Measurements from ENCODE around the gene FBXO9.
"Not testable (repeated sequence)": the region's sequence is repeated elsewhere in the genome, so short reads cannot be mapped to it uniquely, and the experiment has no call there.

Gene FBXO9

DNA sequence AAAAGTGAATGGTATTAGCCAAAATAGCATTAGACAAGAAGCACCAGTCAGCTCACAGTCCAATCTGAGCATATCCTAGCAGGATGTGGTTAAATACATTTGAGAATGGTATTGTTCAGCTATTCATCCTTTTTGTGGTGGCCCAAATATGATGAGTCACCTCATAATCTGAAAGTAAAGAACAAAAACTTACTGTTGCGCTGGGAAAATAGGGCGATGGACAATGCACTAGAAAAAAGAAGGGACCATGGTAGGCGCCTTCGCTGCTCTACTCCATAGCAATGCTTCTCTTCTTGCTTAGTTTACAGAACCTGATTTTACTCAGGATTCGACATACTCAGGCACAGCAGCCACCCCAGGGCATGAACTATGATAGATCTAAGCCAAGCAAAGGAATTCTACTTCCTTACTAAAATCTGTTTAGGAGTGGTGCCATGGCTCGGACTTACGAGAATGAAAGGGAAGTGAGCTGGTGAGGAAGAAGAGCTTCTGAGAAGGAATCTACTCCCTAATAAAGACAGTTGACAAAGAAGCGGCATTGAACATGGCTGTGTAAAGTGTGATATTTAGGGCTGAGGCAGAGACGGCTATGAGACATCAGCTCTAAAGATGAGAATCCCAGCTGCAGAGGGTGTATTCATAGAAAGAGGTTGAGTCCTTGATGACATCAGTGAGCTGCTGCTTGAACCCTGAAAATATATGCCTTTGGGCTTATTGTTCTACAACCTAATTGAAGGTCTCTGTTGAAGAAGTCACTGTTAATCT, 16.6 kb upstream of the FBXO9 start:
- Histone ChIP-seq H3K4me3 (ENCODE audit: low read length) (no peak overlapping the region), H3K4me1 (ENCODE audit: insufficient read depth, low read length) (peaks cover 9% of the 10 kb centered on the region), H3K27me3 (ENCODE audit: insufficient read depth, low read length) (no peaks in the 10 kb centered on the region), H3K27ac (ENCODE audit: low read length) (no peak overlapping the region), H3K9me3 (ENCODE audit: insufficient read depth, low read depth, low read length) (no peaks in the 10 kb centered on the region), H3K36me3 (ENCODE audit: insufficient read depth, low read depth, low read length) (no peaks in the 10 kb centered on the region; the same call in 1 of the 2 replicates), H3K9ac (ENCODE audit: low read depth, low read length) (no peak overlapping the region)

DNA sequence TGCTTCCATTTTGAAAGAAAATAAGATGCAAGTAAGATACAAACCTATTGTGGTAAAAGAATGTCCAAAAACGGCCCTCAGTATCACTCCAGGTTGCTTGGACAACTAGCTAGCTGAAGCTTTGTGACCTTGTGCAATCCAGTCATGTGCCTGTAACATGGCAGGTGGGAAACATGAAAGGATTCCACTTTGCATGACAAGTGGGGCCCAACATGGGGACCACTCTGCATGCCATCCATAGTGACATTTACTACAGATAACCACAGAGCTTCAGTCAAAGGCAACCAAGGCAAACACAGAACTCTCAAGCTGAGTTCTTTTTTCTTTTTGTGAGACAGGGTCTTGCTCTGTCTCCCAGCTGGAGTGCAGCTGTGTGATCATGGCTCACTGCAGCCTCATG, 15.8 kb upstream of the FBXO9 start:
- Histone ChIP-seq H3K9me3 (ENCODE audit: insufficient read depth, low read depth, low read length) (no peaks in the 10 kb centered on the region), H3K36me3 (ENCODE audit: insufficient read depth, low read depth, low read length) (no peaks in the 10 kb centered on the region; the same call in 1 of the 2 replicates), H3K27ac (ENCODE audit: low read length) (no peak overlapping the region), H3K27me3 (ENCODE audit: insufficient read depth, low read length) (no peaks in the 10 kb centered on the region), H3K9ac (ENCODE audit: low read depth, low read length) (no peak overlapping the region), H3K4me1 (ENCODE audit: insufficient read depth, low read length) (peaks cover 3% of the 10 kb centered on the region), H3K4me3 (ENCODE audit: low read length) (no peak overlapping the region)

DNA sequence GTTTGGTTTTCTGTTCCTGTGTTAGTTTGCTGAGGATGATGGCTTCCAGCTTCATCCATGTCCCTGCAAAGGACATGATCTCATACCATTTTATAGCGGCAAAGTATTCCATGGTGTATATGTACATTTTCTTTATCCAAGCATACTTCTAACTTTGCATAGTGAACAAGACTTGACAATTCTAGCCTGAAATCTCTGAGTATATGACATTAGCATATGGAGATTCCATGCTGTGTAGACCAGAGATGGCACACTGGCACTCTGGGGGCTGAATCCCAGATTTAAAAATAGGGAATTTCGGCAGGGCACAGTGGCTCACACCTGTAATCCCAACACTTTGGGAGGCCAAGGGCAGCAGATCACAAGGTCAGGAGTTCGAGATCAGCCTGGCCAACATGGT, 13.1 kb upstream of the FBXO9 start:
- not testable (repeated sequence) for H3K4me3 ChIP-seq (ENCODE audit: low read length); H3K27me3 ChIP-seq (ENCODE audit: insufficient read depth, low read length); H3K27ac ChIP-seq (ENCODE audit: low read length); H3K9ac ChIP-seq (ENCODE audit: low read depth, low read length); H3K36me3 ChIP-seq (ENCODE audit: insufficient read depth, low read depth, low read length); H3K9me3 ChIP-seq (ENCODE audit: insufficient read depth, low read depth, low read length); H3K4me1 ChIP-seq (ENCODE audit: insufficient read depth, low read length)

DNA sequence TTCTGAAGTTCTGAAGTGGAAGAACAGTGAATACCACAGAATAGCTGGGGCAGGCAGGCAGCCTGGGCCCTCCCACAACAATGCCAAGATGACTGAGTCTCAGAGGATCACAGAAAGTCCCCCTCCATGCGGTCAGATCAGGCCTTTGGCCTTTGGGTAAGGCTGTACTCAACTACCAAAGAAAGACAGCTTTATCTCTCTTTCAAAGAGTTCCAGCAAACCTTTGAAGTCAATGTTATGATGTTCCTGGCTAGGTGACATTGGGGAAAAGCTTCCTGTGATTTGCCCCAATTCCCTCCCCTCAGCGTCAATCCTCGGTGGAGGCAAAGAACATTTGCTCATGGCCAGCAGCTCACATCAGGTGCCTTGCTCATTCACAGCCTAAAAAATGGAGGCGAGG, 10.7 kb upstream of the FBXO9 start:
- no peak overlapping the region for H3K27ac ChIP-seq (ENCODE audit: low read length)
- H3K27me3 ChIP-seq (ENCODE audit: insufficient read depth, low read length) = no peaks in the 10 kb centered on the region
- H3K4me3 ChIP-seq (ENCODE audit: low read length) = no peak overlapping the region
- H3K9me3 ChIP-seq (ENCODE audit: insufficient read depth, low read depth, low read length) = no peaks in the 10 kb centered on the region
- no peaks in the 10 kb centered on the region for H3K4me1 ChIP-seq (ENCODE audit: insufficient read depth, low read length)
- H3K9ac ChIP-seq (ENCODE audit: low read depth, low read length) = no peak overlapping the region
- no peaks in the 10 kb centered on the region; the same call in 1 of the 2 replicates for H3K36me3 ChIP-seq (ENCODE audit: insufficient read depth, low read depth, low read length)

- Histone ChIP-seq H3K9ac (ENCODE audit: low read depth, low read length) (no peak overlapping the region), H3K4me1 (ENCODE audit: insufficient read depth, low read length) (peaks cover 7% of the 10 kb centered on the region; the same call in 1 of the 2 replicates), H3K9me3 (ENCODE audit: insufficient read depth, low read depth, low read length) (no peaks in the 10 kb centered on the region), H3K27me3 (ENCODE audit: insufficient read depth, low read length) (no peaks in the 10 kb centered on the region), H3K4me3 (ENCODE audit: low read length) (no peak overlapping the region), H3K36me3 (ENCODE audit: insufficient read depth, low read depth, low read length) (no peaks in the 10 kb centered on the region; the same call in 1 of the 2 replicates), H3K27ac (ENCODE audit: low read length) (no peak overlapping the region)
These were observed 9.3 kb upstream of the FBXO9 start for GRCh38 chr6:53055873-53056272.

- H3K4me1 ChIP-seq (ENCODE audit: insufficient read depth, low read length) = peaks cover 7% of the 10 kb centered on the region; the same call in 1 of the 2 replicates
- H3K27ac ChIP-seq (ENCODE audit: low read length) = no peak overlapping the region
- H3K36me3 ChIP-seq (ENCODE audit: insufficient read depth, low read depth, low read length) = no peaks in the 10 kb centered on the region; the same call in 1 of the 2 replicates
These were observed 8.9 kb upstream of the FBXO9 start for GRCh38 chr6:53056273-53056672.

DNA sequence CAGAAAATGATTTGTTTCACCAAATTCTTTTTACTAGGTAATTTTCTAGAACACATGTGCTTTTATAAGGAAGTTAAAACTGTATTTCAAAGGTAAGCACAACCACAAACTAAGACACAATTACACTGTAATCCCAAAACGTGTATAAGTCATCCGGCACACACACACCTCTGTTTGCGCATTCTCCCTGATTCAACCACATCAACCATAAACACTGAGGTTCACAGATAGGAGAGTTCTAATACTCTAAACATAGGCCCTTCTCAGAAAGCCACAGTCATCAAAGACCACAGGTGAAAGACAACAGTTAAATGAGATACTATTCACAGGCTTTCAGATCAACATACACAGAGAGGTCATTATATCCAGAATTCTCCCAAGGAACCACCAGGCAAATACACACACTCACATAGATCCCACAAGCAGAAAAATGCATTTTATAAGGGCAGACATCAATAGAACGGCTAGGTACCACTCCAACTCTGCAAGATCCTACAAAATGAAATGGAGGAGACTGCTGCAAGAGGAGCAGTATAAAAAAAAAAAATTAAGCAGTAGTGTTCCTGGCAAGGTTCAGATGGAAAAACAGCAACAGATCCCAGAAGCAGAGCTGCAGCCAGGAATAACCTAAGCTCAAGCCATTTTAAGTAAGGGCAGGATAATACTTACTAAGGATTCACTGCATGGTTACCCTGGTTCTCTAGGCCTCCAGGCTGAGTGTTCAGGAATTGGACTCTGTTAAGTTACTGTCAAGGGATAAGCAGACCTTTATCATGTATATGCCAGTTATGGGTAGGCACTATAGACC, 6.6 kb upstream of the FBXO9 start:
- peaks cover 7% of the 10 kb centered on the region; the same call in 1 of the 2 replicates for H3K4me1 ChIP-seq (ENCODE audit: insufficient read depth, low read length)
- peaks cover 10% of the 10 kb centered on the region; the same call in 1 of the 2 replicates for H3K27me3 ChIP-seq (ENCODE audit: insufficient read depth, low read length)
- H3K4me3 ChIP-seq (ENCODE audit: low read length) = no peak overlapping the region
- no peak overlapping the region for H3K27ac ChIP-seq (ENCODE audit: low read length)
- no peaks in the 10 kb centered on the region for H3K36me3 ChIP-seq (ENCODE audit: insufficient read depth, low read depth, low read length)
- no peak overlapping the region for H3K9ac ChIP-seq (ENCODE audit: low read depth, low read length)
- H3K9me3 ChIP-seq (ENCODE audit: insufficient read depth, low read depth, low read length) = no peaks in the 10 kb centered on the region

More at GRCh38 chr6:53056273-53056672, 8.9 kb upstream of the FBXO9 start:
- Histone ChIP-seq H3K9ac (ENCODE audit: low read depth, low read length) (no peak overlapping the region), H3K4me3 (ENCODE audit: low read length) (no peak overlapping the region), H3K9me3 (ENCODE audit: insufficient read depth, low read depth, low read length) (no peaks in the 10 kb centered on the region), H3K27me3 (ENCODE audit: insufficient read depth, low read length) (no peaks in the 10 kb centered on the region)

- Histone ChIP-seq H3K27me3 (ENCODE audit: insufficient read depth, low read length) (peaks cover 10% of the 10 kb centered on the region; the same call in 1 of the 2 replicates), H3K9me3 (ENCODE audit: insufficient read depth, low read depth, low read length) (no peaks in the 10 kb centered on the region), H3K4me3 (ENCODE audit: low read length) (peak overlapping the region; percentile 90), H3K27ac (ENCODE audit: low read length) (no peak overlapping the region), H3K9ac (ENCODE audit: low read depth, low read length) (peak overlapping the region; percentile 91; the same call in 1 of the 2 replicates), H3K36me3 (ENCODE audit: insufficient read depth, low read depth, low read length) (no peaks in the 10 kb centered on the region), H3K4me1 (ENCODE audit: insufficient read depth, low read length) (peaks cover 7% of the 10 kb centered on the region; the same call in 1 of the 2 replicates)
These were observed 5.3 kb upstream of the FBXO9 start for GRCh38 chr6:53059648-53060589.

DNA sequence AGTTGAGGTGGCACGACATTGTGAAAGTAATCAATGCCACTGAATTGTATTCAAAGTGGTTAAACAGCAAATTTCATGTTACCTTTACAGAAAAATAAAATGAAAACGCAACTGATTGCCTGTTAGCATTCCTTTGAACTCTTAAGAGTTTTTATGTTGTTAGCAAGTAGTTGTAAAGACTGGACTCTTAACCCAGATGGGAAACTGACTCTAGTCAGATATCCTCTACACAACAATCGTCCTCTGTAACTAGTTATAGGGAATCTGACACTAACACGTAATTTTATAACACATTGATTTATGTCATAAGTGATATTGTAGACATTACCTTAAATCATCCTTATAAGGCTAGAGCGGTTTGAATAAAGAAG, 3.0 kb upstream of the FBXO9 start:
- no peaks in the 10 kb centered on the region for H3K36me3 ChIP-seq (ENCODE audit: insufficient read depth, low read depth, low read length)
- H3K27ac ChIP-seq (ENCODE audit: low read length) = no peak overlapping the region

DNA sequence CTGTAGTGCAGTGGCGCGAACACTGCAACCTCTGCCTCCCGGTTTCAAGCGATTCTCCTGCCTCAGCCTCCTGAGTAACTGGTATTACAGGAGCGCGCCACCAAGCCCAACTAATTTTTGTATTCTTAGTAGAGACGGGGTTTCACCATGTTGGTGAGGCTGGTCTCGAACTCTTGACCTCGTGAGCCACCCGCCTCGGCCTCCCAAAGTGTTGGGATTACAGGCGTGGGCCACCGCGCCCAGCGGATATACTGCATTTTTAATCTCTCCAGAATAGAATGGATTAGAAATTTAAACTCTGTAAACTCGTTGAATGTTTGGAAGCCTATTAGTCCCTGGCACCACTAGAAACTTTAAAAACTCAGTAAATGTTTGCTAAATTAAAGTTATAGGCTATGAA, 949 bp upstream of the FBXO9 start:
- not testable (repeated sequence) for H3K36me3 ChIP-seq (ENCODE audit: insufficient read depth, low read depth, low read length); H3K27ac ChIP-seq (ENCODE audit: low read length); H3K9me3 ChIP-seq (ENCODE audit: insufficient read depth, low read depth, low read length); H3K9ac ChIP-seq (ENCODE audit: low read depth, low read length); H3K27me3 ChIP-seq (ENCODE audit: insufficient read depth, low read length)
- Histone ChIP-seq H3K4me1 (ENCODE audit: insufficient read depth, low read length) (peaks cover 11% of the 10 kb centered on the region; the same call in 1 of the 2 replicates), H3K4me3 (ENCODE audit: low read length) (peak overlapping the region; percentile 98; the same call in 1 of the 2 replicates)

More for the DNA sequence above, 3.0 kb upstream of the FBXO9 start:
- Histone ChIP-seq H3K4me1 (ENCODE audit: insufficient read depth, low read length) (peaks cover 11% of the 10 kb centered on the region; the same call in 1 of the 2 replicates), H3K9me3 (ENCODE audit: insufficient read depth, low read depth, low read length) (no peaks in the 10 kb centered on the region), H3K27me3 (ENCODE audit: insufficient read depth, low read length) (peaks cover 10% of the 10 kb centered on the region; the same call in 1 of the 2 replicates), H3K9ac (ENCODE audit: low read depth, low read length) (peak overlapping the region; percentile 56; the same call in 1 of the 2 replicates), H3K4me3 (ENCODE audit: low read length) (peak overlapping the region; percentile 90)
